ENCODE measurements around the gene KREMEN2.

KREMEN2 gene

GRCh38 chr16:2968368-2968737 lies 4.3 kb downstream of the KREMEN2 start:
- no peak for DNase-seq (ENCODE audit: extremely low spot score)
- POLR2A ChIA-PET = no interaction called here
- CTCF ChIA-PET = no interaction called here

GRCh38 chr16:2968738-2969544 lies 4.9 kb downstream of the KREMEN2 start, which contains the start of gene PAQR4:
PAQR4 (plus strand) TSS chr16:2969348; CDS start chr16:2969675, 327 bp downstream.
- CTCF ChIA-PET = interaction anchor here (0.6 to 2.0 kb wide), 7 partner anchors 9 to 152 kb away, joined by 3 to 9 read pairs (median 4); partner anchors contain the start of gene PKMYT1
- DNase-seq (ENCODE audit: extremely low spot score) = peak; percentile 96

More at GRCh38 chr16:2968368-2968737, 4.3 kb downstream of the KREMEN2 start:
- no peak for TF ChIP-seq CTCF (IDR thresholded peaks at IDR 0.05; ENCODE audit: control extremely low read depth, extremely low read depth, low read depth, missing control alignments)

GRCh38 chr16:2969545-2970521 lies 5.8 kb downstream of the KREMEN2 start:
- POLR2A ChIA-PET = interaction anchor here (0.7 kb wide), 1 partner anchor 11 kb away, joined by 3 read pairs; the partner anchor contains the start of gene PKMYT1
- CTCF ChIA-PET = interaction anchor here (0.6 to 2.0 kb wide), 14 partner anchors 8 to 151 kb away, joined by 3 to 9 read pairs (median 3); partner anchors contain the start of gene PKMYT1
- TF ChIP-seq CTCF (IDR thresholded peaks at IDR 0.05; ENCODE audit: control extremely low read depth, extremely low read depth, low read depth, missing control alignments) = peak; percentile 58
- peak; percentile 87 for DNase-seq (ENCODE audit: extremely low spot score)

More at GRCh38 chr16:2968738-2969544, 4.9 kb downstream of the KREMEN2 start, which contains the start of gene PAQR4:
- POLR2A ChIA-PET = no interaction called here
- TF ChIP-seq CTCF (IDR thresholded peaks at IDR 0.05; ENCODE audit: control extremely low read depth, extremely low read depth, low read depth, missing control alignments) = no peak

- ChIA-PET POLR2A (interaction anchor here (0.7 kb wide), 1 partner anchor 10 kb away, joined by 3 read pairs; the partner anchor contains the start of gene PKMYT1), CTCF (interaction anchor here (0.7 to 2.0 kb wide), 11 partner anchors 8 to 102 kb away, joined by 3 to 9 read pairs (median 3); partner anchors contain the start of gene PKMYT1)
- TF ChIP-seq CTCF (IDR thresholded peaks at IDR 0.05; ENCODE audit: control extremely low read depth, extremely low read depth, low read depth, missing control alignments) = no peak
- DNase-seq (ENCODE audit: extremely low spot score) = no peak
These were observed 6.5 kb downstream of the KREMEN2 start for GRCh38 chr16:2970563-2970962.

- TF ChIP-seq CTCF (IDR thresholded peaks at IDR 0.05; ENCODE audit: control extremely low read depth, extremely low read depth, low read depth, missing control alignments) = no peak
- no peak for DNase-seq (ENCODE audit: extremely low spot score)
- POLR2A ChIA-PET = interaction anchor here (0.6 kb wide), 1 partner anchor 721 kb away, joined by 5 read pairs; no protein-coding TSS in a partner anchor
- CTCF ChIA-PET = interaction anchor here (0.6 to 2.1 kb wide), 5 partner anchors 8 to 174 kb away, joined by 3 to 11 read pairs (median 4); partner anchors contain the start of gene KREMEN2
These were observed 7.3 kb downstream of the KREMEN2 start for GRCh38 chr16:2971134-2971984.

Measured in GM10248 (cell line).